T-helper 2 cell (primary cell): ENCODE measurements around the gene SETDB2.

Experiments used
- DNase-seq, 5 experiments: peaks; one replicate each; pipeline versions ENCODE4 v3.0.0 to v3.0.0-alpha.2; 2012 to 2022

SETDB2 gene

DNA sequence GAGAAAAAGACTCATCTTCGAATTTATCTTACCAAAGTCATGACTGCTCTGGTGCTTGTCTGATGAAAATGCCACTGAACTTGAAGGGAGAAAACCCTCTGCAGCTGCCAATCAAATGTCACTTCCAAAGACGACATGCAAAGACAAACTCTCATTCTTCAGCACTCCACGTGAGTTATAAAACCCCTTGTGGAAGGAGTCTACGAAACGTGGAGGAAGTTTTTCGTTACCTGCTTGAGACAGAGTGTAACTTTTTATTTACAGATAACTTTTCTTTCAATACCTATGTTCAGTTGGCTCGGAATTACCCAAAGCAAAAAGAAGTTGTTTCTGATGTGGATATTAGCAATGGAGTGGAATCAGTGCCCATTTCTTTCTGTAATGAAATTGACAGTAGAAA is 32.5 kb downstream of the SETDB2 start:
- no peak for DNase-seq

- no peak for DNase-seq
Measured at GRCh38 chr13:49481788-49482187, 37.7 kb downstream of the SETDB2 start.

- DNase-seq, result no peak
Measured at GRCh38 chr13:49488563-49488962, 44.5 kb downstream of the SETDB2 start.

GRCh38 chr13:49494645-49495044 is 50.6 kb downstream of the SETDB2 start:
- no peak for DNase-seq

DNA sequence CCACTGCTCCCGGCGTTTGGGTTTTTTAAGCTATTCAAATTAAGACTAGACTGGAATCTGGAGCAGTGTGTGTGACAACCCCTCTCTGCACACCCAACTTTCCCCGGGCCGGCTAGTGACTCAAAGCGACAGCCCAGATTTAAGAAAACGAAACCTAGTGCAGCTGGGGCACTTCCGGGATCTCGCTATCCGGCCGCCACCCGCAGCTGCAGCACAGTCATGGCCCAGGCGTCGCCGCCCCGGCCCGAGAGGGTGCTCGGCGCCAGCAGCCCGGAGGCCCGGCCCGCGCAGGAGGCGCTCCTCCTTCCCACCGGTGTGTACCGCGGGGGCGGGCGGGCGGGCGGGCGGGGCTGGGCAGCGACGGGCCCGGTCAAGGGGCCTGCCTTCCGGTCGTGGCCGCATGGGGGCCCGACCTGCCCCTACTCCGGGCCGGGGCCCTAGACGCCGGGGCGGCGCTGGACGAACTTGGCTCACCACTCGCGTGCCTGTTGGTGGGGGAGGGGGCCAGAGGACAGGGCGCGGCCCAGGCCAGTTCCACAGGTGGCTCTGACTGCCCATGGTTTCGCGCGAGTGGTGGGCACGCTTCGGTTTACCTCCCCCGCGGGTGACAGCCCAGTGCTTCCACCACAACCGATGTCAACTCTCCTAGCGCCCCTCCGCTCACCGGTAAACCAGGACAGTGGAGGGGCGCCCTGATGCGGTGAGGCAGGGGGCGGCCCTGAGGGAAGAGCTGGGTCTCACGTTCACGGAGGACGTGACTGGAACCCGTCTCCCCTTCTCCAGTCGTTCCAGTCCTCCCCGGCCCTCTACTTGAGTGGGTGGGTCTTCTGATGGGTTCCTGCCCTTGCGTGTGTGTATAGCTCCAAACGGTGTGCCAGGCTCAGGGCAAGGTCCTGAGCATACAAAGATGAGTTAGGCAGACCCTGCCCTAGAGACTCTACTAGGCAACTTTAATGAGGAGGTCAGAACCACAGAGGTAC is 52.0 kb downstream of the SETDB2 start, which contains the start of gene PHF11:
Gene PHF11, plus strand, starts transcription at position 171 of the 980 bp plus-strand sequence. Its CDS starts 49 bp downstream, at position 220.
- DNase-seq, result peak; percentile 65 to 95 (median 82)

DNA sequence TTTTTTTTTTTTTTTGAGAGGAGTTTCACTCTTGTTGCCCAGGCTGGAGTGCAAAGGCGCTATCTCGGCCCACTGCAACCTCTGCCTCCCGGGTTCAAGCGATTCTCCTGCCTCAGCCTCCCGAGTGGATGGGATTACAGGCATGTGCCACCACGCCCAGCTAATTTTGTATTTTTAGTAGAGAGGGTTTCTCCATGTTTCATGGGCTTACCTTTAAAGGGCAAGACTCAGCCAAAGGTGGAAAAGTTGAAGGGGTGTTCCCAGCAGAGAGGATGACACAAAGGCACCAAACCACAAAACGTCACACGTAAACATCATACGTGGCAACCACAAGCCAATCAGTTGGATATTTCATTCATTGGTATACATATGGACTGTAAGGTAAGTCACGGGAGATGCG is 52.8 kb downstream of the SETDB2 start:
- peak in 4 of 5 experiments; percentile 13 to 82 (median 50) for DNase-seq

DNA sequence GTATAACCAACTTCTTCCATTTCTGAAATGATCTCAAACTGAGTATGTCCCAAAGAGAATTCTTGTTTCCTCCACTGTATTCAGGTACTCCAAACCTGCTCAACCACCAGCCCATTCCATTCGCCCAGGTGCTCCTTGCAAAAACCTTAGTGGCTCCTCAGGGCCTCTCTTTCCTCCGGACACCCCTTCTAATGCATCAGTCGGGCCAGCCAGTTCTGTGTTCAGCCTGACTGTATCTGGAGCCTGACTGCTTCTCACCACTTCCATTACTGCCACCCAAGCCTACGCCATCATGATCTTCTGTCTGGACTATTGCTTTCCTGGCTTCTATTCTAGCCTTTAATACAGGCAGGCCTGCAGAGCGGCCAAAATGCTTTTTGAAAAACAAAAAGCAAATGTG is 53.2 kb downstream of the SETDB2 start:
- no peak for DNase-seq

DNA sequence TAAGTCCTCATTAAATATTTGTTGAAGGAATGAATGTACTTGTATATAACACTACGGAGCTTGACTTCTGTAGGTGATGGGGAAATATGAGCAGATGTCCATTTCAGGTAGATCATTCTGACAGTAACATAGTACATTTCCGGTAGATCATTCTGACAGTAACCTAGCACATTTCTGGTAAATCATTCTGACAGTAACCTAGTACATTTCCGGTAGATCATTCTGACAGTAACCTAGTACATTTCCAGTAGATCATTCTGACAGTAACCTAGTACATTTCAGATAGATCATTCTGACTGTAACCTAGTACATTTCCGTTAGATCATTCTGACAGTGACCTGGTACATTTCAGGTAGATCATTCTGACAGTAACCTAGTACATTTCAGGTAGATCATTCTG is 54.1 kb downstream of the SETDB2 start:
- peak in 2 of 5 experiments; percentile 4 to 57 for DNase-seq

GRCh38 chr13:49499889-49500660 is 56.0 kb downstream of the SETDB2 start:
- peak in 1 of 5 experiments; percentile 48 for DNase-seq

- DNase-seq, result no peak
Measured at GRCh38 chr13:49502954-49503353, 58.9 kb downstream of the SETDB2 start.

- no peak for DNase-seq
Measured at GRCh38 chr13:49503951-49504350, 59.9 kb downstream of the SETDB2 start.

- DNase-seq, result no peak
Measured at GRCh38 chr13:49512578-49512977, 68.5 kb downstream of the SETDB2 start.

DNA sequence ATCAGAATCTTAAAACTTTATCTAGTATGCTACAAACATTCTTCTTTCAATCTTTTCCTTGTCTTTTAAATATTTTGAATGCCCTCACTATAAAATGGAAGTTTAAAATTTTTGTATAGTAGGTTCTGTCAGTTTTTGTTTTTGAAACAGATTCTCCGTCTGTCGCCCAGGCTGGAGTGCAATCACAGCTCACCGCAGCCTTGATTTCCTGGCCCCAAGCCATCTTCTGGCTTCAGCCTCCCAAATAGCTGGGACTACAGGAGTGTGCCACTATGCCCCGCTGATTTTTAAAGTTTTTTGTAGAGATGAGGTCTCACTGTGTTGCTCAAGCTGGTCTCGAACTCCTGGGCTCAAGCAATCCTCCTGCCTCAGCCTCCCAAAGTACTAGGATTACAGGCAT is 72.4 kb downstream of the SETDB2 start:
- DNase-seq, result no peak

GRCh38 chr13:49517461-49517860 is 73.4 kb downstream of the SETDB2 start:
- no peak for DNase-seq

DNA sequence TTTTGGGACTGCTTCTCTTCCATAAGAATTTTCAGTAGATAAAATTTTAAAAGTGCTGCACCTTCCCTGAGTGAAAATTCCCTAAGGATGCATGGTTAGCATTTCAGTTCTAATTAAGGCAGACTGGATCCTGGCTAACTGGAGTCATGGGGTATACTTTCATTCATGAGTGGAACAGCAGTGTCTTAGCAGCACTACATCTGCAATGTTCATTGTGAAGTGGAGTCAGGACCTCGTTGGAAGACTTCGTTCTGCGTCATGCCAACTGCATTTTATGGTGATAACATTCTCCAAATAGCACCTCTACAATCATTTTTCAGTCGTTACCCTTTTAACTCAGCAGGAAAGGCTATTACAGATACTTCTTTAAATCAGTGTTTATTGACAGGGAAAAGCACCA is 77.2 kb downstream of the SETDB2 start:
- DNase-seq, result no peak

DNA sequence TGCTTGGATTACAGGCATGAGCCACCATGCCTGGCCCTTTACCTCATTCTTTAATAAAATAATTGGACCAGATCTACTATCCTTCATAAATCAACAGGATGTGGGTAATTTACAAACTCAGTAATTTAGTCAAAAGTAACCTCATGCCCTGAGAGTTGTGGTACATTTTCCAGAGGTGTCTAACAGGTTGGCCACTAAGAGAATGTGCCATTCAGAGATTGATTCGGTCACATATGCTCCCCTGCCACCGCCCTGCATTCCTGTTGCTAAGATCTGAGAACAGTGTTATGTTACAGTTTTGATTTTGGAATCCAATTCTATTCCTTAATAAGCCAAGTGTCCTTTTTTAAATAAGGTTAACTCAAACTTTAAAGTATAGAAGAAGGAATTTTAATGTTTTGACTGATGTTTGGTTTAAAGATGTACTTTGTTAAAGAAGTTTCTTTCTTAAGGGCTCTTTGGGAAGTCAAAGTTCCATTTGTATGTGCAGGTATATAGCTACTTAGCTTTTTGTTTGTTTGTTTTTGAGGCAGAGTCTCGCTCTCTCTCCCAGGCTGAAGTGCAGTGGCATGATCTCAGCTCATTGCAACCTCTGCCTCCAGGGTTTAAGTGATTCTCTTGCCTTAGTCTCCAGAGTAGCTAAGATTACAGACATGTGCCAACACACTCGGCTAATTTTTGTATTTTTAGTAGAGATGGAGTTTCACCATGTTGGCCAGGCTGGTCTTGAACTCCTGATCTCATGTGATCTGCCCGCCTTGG is 80.8 kb downstream of the SETDB2 start:
- peak in 1 of 5 experiments; percentile 48 for DNase-seq

GRCh38 chr13:49527123-49527522 is 83.0 kb downstream of the SETDB2 start:
- DNase-seq, result no peak

DNA sequence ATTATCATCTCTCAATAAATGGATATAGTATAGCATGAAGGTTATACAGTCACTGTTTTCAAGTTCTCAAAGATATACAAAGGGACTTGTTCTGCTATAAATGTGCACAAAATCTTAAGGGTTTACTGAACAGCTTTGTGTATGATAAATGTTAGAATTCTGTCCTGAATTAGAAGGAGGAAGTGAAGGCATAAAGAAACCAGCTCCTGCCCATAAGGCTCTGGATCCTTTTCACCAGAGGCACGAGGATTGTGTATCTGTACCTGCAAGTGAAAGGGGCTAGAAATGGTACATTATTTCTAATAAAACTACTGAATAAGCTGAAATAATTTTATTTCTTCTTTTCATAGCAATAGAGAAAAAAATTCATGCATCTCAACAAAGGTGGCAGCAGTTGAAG is 84.1 kb downstream of the SETDB2 start:
- DNase-seq, result no peak

DNA sequence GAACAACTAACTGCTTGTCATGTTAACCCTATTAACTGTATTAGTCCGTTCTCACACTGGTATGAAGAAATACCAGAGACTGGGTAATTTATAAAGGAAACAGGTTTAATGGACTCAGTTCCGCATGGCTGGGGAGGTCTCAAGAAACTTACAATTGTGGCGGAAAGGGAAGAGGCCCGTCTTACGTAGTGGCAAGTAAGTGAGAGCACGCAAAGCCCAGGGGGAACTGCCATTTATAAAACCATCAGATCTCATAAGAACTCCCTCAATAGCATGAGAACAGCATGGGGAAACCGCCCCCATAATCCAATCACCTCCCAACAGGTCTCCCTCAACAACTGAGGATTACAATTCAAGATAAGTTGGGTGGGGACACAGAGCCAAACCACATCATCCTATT is 86.4 kb downstream of the SETDB2 start:
- no peak for DNase-seq

GRCh38 chr13:49532593-49532992 is 88.5 kb downstream of the SETDB2 start:
- no peak for DNase-seq

GRCh38 chr13:49533011-49533410 is 88.9 kb downstream of the SETDB2 start:
- DNase-seq, result no peak

DNA sequence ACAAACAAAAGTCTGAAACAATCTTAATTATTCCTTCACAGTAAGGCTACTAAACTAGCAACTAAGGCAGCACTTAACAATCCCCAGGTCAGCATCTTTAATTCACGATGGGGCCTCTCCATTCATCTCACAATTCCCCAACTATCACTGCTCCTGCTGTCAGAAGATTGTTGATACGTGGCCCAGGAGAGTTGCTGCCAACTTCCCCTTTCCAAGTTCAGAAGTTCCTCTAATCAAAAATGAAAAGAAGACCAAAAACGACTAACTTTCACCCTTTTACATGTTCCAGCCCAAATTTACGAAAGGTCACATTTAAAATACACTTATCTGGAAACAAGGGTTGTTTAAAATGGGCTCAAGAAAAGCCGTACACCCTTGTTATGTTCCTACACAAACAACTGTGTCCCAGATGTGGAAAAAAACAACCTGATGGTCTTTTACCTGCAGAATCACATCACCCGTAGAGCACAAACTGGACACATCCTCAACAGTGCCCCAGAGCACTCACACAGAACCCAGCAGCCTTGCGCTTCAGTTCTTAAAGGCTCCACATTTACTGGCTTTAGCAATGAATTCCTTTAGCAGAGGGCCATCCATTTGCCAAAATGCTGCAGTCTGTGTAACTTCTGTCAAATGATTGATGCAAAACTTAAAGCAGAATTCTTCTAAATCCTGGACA is 89.7 kb downstream of the SETDB2 start:
- DNase-seq, result no peak
